ENCODE measurements around the gene CAPN13.

- peak; percentile 53 for TF ChIP-seq CTCF (IDR thresholded peaks at IDR 0.05; ENCODE audit: borderline replicate concordance, extremely low read depth, low read length, poor library complexity, severe bottlenecking)
- no peak for TF ChIP-seq EZH2 (IDR thresholded peaks at IDR 0.05; ENCODE audit: borderline replicate concordance, low read depth, low read length, severe bottlenecking)
Observed at GRCh38 chr2:30686000-30686399, 121.2 kb downstream of the CAPN13 start.
